ENCODE results near the gene CHMP4A. TPM values are rescaled to one million over a fixed set of nuclear protein-coding genes. Genes with fewer than 3 reads are reported as not detected.

Gene CHMP4A
- total and polyA plus RNA-seq, 9 of the 15 experiments (the other 6 are each of a cell fraction or from before 2014, with no cell fraction given), result 28.8 to 104 (median 52.7) TPM

DNA sequence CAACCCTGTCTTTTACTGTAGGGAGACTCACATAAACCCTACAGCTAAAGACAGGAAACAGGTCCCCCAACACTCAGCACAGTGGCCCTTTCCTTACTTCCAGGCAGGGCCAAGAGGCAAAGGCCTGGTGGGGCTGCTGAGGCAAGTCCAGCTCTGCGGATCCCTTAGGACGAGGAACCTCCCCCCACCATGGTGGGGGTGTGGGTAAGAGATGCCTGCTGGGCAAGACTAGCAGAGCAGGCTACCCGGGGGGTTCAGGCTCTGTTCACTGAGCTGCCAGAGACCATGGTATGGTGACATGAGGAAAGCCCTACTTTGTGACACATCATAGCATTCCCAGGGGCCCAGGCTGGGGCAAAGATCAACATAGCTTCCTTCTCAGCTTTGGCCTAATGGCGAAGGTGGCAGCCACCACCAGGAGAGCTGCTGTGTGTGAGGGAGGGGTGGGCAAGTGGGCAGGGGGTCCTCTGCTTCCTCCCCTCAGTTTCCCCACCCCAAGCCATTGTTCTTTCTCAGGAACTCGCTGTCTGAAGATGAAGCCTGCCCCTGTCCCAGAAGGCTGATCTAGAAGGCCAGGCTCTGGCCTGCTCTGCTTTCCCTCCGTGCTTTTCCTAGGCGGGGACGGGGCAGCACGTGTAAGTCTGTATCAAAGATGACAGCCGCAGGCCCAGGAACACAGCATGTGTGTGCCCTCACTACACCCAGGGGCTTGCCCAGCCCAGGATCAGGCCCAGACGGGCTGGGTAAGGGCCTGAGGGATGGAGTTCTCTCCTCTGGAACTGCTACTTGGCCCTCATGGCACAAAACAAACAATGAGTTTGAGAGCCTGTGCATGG, 39.2 kb upstream of the CHMP4A start (continued):
- TF ChIP-seq ZNF347 (CRISPR knock-in tag; IDR thresholded peaks at IDR 0.05; ENCODE audit: low read depth) (no peak), ARID1B (IDR thresholded peaks at IDR 0.05) (no peak), ZNF212 (CRISPR knock-in tag; IDR thresholded peaks at IDR 0.05) (no peak), HCFC1 (IDR thresholded peaks at IDR 0.05; ENCODE audit: low read depth, low read length) (no peak), ZNF318 (IDR thresholded peaks at IDR 0.05; ENCODE audit: borderline replicate concordance in 1 of 2, low read depth in 1 of 2) (no peak), PTBP1 (IDR thresholded peaks at IDR 0.05; ENCODE audit: low read depth, low read length) (no peak), SUPT5H (IDR thresholded peaks at IDR 0.05) (no peak), ZNF41 (CRISPR knock-in tag; conservative IDR thresholded peaks at IDR 0.05) (no peak), TCF7 (IDR thresholded peaks at IDR 0.05; ENCODE audit: borderline replicate concordance) (no peak), HMG20A (CRISPR knock-in tag; conservative IDR thresholded peaks at IDR 0.05) (no peak), PHB (CRISPR knock-in tag; IDR thresholded peaks at IDR 0.05) (no peak), JUN (IDR thresholded peaks at IDR 0.05; ENCODE audit: borderline replicate concordance, low read depth, low read length) (no peak), JUN (CRISPR knock-in tag; IDR thresholded peaks at IDR 0.05; ENCODE audit: borderline replicate concordance) (no peak)
- TF ChIP-seq, protein P1, sequence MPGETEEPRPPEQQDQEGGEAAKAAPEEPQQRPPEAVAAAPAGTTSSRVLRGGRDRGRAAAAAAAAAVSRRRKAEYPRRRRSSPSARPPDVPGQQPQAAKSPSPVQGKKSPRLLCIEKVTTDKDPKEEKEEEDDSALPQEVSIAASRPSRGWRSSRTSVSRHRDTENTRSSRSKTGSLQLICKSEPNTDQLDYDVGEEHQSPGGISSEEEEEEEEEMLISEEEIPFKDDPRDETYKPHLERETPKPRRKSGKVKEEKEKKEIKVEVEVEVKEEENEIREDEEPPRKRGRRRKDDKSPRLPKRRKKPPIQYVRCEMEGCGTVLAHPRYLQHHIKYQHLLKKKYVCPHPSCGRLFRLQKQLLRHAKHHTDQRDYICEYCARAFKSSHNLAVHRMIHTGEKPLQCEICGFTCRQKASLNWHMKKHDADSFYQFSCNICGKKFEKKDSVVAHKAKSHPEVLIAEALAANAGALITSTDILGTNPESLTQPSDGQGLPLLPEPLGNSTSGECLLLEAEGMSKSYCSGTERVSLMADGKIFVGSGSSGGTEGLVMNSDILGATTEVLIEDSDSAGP (CRISPR knock-in tag; IDR thresholded peaks at IDR 0.05), result no peak
- TF ChIP-seq, protein P2, sequence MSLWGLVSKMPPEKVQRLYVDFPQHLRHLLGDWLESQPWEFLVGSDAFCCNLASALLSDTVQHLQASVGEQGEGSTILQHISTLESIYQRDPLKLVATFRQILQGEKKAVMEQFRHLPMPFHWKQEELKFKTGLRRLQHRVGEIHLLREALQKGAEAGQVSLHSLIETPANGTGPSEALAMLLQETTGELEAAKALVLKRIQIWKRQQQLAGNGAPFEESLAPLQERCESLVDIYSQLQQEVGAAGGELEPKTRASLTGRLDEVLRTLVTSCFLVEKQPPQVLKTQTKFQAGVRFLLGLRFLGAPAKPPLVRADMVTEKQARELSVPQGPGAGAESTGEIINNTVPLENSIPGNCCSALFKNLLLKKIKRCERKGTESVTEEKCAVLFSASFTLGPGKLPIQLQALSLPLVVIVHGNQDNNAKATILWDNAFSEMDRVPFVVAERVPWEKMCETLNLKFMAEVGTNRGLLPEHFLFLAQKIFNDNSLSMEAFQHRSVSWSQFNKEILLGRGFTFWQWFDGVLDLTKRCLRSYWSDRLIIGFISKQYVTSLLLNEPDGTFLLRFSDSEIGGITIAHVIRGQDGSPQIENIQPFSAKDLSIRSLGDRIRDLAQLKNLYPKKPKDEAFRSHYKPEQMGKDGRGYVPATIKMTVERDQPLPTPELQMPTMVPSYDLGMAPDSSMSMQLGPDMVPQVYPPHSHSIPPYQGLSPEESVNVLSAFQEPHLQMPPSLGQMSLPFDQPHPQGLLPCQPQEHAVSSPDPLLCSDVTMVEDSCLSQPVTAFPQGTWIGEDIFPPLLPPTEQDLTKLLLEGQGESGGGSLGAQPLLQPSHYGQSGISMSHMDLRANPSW (CRISPR knock-in tag; IDR thresholded peaks at IDR 0.05), result no peak

Measured in K562 (cell line).